ENCODE results near the gene FIBCD1. TPM values are rescaled to one million over a fixed set of nuclear protein-coding genes. Genes with fewer than 3 reads are reported as not detected.
A peak's percentile ranks its signal among the peaks of the same experiment; 100 is the strongest.

FIBCD1 gene
- total and polyA plus RNA-seq, 2 of the 8 experiments (the other 6 are each of a cell fraction or from before 2014, with no cell fraction given): 6.1 to 8.8 TPM

DNA sequence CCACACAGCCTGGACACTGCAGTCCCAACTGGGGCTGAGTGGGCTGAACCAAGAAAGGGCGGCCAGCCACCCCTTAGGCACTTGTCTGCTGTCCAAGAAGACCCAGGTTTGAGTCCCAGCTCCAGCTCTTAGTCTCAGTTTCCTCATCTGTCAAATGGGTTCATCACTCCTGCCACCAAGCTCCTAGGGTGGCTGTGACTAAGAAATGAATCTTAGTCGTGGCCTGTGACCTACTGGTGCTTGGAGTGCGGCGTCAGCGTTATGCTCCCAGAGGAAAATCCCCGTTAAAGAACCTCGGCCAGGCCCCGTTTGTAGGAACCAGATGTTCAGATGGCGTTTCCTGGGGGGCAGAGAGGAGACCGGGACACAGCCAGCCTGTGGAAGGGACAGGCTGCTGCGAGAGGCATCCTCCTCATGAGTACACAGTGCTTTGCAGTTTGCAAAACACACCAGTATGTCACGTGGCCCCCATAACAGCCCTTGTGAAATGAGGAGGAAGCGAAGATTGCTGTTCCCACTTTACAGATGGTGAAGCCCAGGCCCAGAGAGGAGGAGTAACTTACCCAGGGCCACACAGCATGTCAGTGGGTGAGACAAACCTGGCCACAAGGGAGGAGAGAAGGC is 3.3 kb downstream of the FIBCD1 start:
- POLR2A ChIA-PET (ENCODE audit: partially characterized antibody): interaction anchor here (1.3 to 1.5 kb wide), 2 partner anchors 9 to 22 kb away, joined by 4 to 5 read pairs; no protein-coding TSS in a partner anchor
- no peak overlapping the region for H2AFZ ChIP-seq (ENCODE audit: low read length)
- no peak overlapping the region for H3K4ac ChIP-seq (replicated peaks; ENCODE audit: insufficient read length, low read depth, low read length)
- H2BK20ac ChIP-seq (ENCODE audit: low read length): peak overlapping the region; percentile 66; the same call in 1 of the 2 replicates
- H3K56ac ChIP-seq (replicated peaks; ENCODE audit: insufficient read length, low read depth, low read length): no peak overlapping the region
- no peaks in the 10 kb centered on the region for H3K9me3 ChIP-seq (ENCODE audit: insufficient read depth in 2 of 2, low read depth in 1 of 2, low read length in 1 of 2)
- no peak overlapping the region for H2BK120ac ChIP-seq (replicated peaks; ENCODE audit: low read depth, low read length)
- H3K14ac ChIP-seq (ENCODE audit: insufficient read length): no peak overlapping the region
- H3K9ac ChIP-seq (replicated peaks in 1 of 4; ENCODE audit: extremely low read depth in 1 of 4, low read depth in 3 of 4, low read length in 3 of 4): no peak overlapping the region
- H3K4me3 ChIP-seq (ENCODE audit: extremely low read depth in 1 of 4, insufficient read depth in 2 of 4, low read depth in 3 of 4, low read length in 4 of 4): no peak overlapping the region
- peak overlapping the region; percentile 93; the same call in 1 of the 2 replicates for H2BK12ac ChIP-seq (ENCODE audit: low read depth, low read length)
- no peak overlapping the region for H4K5ac ChIP-seq (ENCODE audit: insufficient read length, low read depth, low read length)
- H3K27me3 ChIP-seq (replicated peaks in 1 of 4; ENCODE audit: control insufficient read depth in 3 of 4, extremely low read depth in 1 of 4, insufficient read depth in 3 of 4, low read length in 3 of 4): peaks cover 18 to 36% (median 30%) of the 10 kb centered on the region in 4 experiments
- DNase-seq (ENCODE audit: low read depth in 1 of 2, low spot score in 2 of 2) (no peak), FAIRE-seq (no peak)
- CTCF ChIA-PET (ENCODE audit: partially characterized antibody): interaction anchor here (0.6 to 7.8 kb wide), 8 partner anchors 9 to 346 kb away, joined by 3 to 38 read pairs (median 7); no protein-coding TSS in a partner anchor
- H2BK15ac ChIP-seq (ENCODE audit: low read length): peak overlapping the region; percentile 24; the same call in 1 of the 2 replicates
- no peak overlapping the region for H3K23ac ChIP-seq (ENCODE audit: insufficient read length)
- no peak for TF ChIP-seq BCL11A (IDR thresholded peaks at IDR 0.05; ENCODE audit: low read depth in 2 of 2, low read length in 2 of 2)
- TF ChIP-seq KDM1A (IDR thresholded peaks at IDR 0.05; ENCODE audit: borderline replicate concordance, low read length): peak; percentile 2; the same call in 1 of the 2 replicates
- H3K79me2 ChIP-seq (ENCODE audit: control insufficient read depth in 1 of 2, insufficient read depth in 2 of 2, low read length in 2 of 2): no peaks in the 10 kb centered on the region
- 0 out of 2 replicates have a peak overlapping the region, but pooled peaks have one; percentile 48 for H3K27ac ChIP-seq (ENCODE audit: low read depth, low read length)
- H3K23me2 ChIP-seq (ENCODE audit: low read depth, low read length): peaks cover 14% of the 10 kb centered on the region; the same call in 1 of the 2 replicates
- peak overlapping the region; percentile 40; the same call in 1 of the 2 replicates for H3K18ac ChIP-seq (ENCODE audit: extremely low read depth, low read length)
- H3K4me2 ChIP-seq (ENCODE audit: insufficient read depth in 1 of 2, low read depth in 2 of 2, low read length in 2 of 2): peak overlapping the region in 1 of 2 experiments; percentile 39; a peak in 2 of 4 replicates
- WGBS, 2 experiments (ENCODE audit: extremely low coverage in 1 of 2, insufficient coverage in 1 of 2, insufficient read length in 1 of 2, insufficient replicate concordance in 2 of 2, low coverage in 1 of 2, low lambda C conversion rate in 2 of 2, missing lambda C conversion rate in 1 of 2): 89% methylated on average over 13 of the region's 13 CpGs; no CpG with 5 or more reads in 1 of the 2 experiments
- peak overlapping the region; percentile 18; the same call in 1 of the 2 replicates for H2BK5ac ChIP-seq (ENCODE audit: low read depth, low read length)
- no peak overlapping the region for H4K8ac ChIP-seq (ENCODE audit: extremely low read depth, insufficient read depth, low read length)
- no peaks in the 10 kb centered on the region; a peak in 1 of 8 replicates for H3K36me3 ChIP-seq (ENCODE audit: control insufficient read depth in 2 of 4, insufficient read depth in 4 of 4, low read length in 3 of 4)
- peak overlapping the region; percentile 13 for H4K91ac ChIP-seq (replicated peaks; ENCODE audit: insufficient read length, low read length)
- peaks cover 3 to 5% of the 10 kb centered on the region in 2 experiments for H4K20me1 ChIP-seq (replicated peaks in 1 of 2; ENCODE audit: control insufficient read depth in 1 of 2, insufficient read depth in 2 of 2, low read length in 2 of 2)
- no peaks in the 10 kb centered on the region for H3K79me1 ChIP-seq (ENCODE audit: low read depth, low read length)
- peak overlapping the region; percentile 43; the same call in 1 of the 2 replicates for H2AK5ac ChIP-seq (ENCODE audit: low read depth, low read length)
- H3K4me1 ChIP-seq (replicated peaks in 1 of 4; ENCODE audit: control insufficient read depth in 3 of 4, insufficient read depth in 4 of 4, low read length in 3 of 4): peaks cover 8 to 54% (median 32%) of the 10 kb centered on the region in 4 experiments
